Activated CD4-positive, alpha-beta T cell treated with anti-CD3 and anti-CD28 coated beads for 24 hours (primary cell): ENCODE data around the gene AP4M1.
"Not testable (repeated sequence)": the region's sequence is repeated elsewhere in the genome, so short reads cannot be mapped to it uniquely, and the experiment has no call there.

Experiments
- DNase-seq, 2 donors: peaks; one replicate each; pipeline ENCODE4 v3.0.0-alpha.2; 2020; ENCODE audit warnings: low read depth in 2 of 2

Gene AP4M1

GRCh38 chr7:100130608-100131453 is 29.4 kb downstream of the AP4M1 start:
- peak; percentile 84 to 85 for DNase-seq

GRCh38 chr7:100132126-100132525 is 30.7 kb downstream of the AP4M1 start:
- no peak for DNase-seq

GRCh38 chr7:100132697-100133151 is 31.3 kb downstream of the AP4M1 start:
- peak; percentile 36 to 38 for DNase-seq

GRCh38 chr7:100137851-100138760 is 36.7 kb downstream of the AP4M1 start:
- no peak for DNase-seq

- no peak for DNase-seq
These were observed 40.1 kb downstream of the AP4M1 start for GRCh38 chr7:100141555-100141949.

GRCh38 chr7:100142461-100142860 is 41.0 kb downstream of the AP4M1 start:
- DNase-seq = no peak

- DNase-seq = not testable (repeated sequence)
These were observed 44.9 kb downstream of the AP4M1 start for GRCh38 chr7:100146350-100146749.

- DNase-seq = no peak
These were observed 45.8 kb downstream of the AP4M1 start for GRCh38 chr7:100147278-100147677.

- DNase-seq = no peak
These were observed 46.7 kb downstream of the AP4M1 start for GRCh38 chr7:100148225-100148558.

- DNase-seq = peak; percentile 92 to 94
These were observed 47.3 kb downstream of the AP4M1 start, which contains the start of gene LAMTOR4 for GRCh38 chr7:100148559-100149328. Gene LAMTOR4, plus strand, starts transcription at chr7:100148918. Its CDS starts 55 bp downstream, at chr7:100148973.

GRCh38 chr7:100152404-100152803 is 51.0 kb downstream of the AP4M1 start:
- no peak for DNase-seq

- DNase-seq = no peak
These were observed 51.7 kb downstream of the AP4M1 start for GRCh38 chr7:100152937-100153666.

- no peak for DNase-seq
These were observed 52.5 kb downstream of the AP4M1 start for GRCh38 chr7:100153708-100154535.

- DNase-seq = no peak
These were observed 53.4 kb downstream of the AP4M1 start for GRCh38 chr7:100154651-100155491.

- no peak for DNase-seq
These were observed 54.3 kb downstream of the AP4M1 start for GRCh38 chr7:100155553-100156317.

- DNase-seq = no peak
These were observed 55.1 kb downstream of the AP4M1 start for GRCh38 chr7:100156331-100157068.

- no peak for DNase-seq
These were observed 55.6 kb downstream of the AP4M1 start for GRCh38 chr7:100157069-100157333.
